Kasumi-1 (cell line): ENCODE data around the gene ABCC9.

ENCODE experiments used
- DNase-seq, 2 experiments: peaks; one replicate each; lab custom pipeline; 2025; lab: John Stamatoyannopoulos, UW

The ABCC9 gene

DNA sequence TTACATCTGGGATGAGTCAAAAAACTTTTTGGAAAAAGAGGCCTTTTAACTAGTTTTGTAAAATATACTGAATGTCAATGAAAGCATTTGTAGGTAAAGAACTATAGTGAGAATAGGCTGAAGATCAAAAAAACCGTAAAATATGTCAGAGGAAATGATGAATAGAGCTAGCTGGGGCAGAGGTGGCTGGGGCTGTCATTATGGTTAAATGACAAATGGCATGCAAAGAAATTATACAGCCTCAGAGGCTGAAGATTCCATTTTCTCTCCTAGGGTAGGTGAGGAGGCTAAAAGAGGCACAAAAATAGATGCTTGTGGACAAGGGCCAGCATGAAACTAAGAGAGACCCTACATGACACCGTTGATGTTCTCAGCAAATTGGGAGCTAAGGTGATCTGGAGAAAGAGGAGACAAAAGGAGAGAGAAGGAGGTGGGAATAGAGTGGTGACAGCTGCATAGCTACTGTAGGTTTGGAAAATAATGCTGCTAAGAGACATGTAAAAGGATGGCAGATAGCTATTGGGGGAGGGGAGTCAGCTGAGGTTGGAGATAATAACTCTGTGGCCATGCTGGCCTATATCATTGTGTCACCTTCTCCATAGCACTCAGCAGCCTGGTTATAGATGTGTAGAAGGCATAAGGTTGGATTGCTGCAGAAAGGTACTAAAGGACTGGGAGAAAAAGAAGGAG, 63.8 kb downstream of the ABCC9 start:
- no peak for DNase-seq

DNA sequence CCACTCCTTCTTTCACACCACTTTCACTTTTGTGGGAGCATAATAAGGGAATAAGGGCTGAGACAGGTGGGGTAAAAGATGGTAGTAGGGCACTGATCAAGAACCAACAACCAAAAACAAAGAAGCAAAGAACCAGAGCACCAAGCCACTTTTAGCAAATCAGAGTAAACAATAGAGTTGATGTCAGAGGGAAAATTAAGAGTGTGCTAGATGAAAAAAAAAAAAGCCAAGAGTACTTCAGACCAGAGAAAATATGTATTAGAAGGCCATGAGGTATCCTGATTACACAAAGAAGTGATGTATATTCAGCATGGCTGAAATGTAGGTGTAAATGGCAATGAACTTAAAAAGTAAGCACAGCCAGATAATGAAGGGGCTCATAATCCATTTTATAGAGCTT, 75.4 kb downstream of the ABCC9 start:
- DNase-seq, result no peak

DNA sequence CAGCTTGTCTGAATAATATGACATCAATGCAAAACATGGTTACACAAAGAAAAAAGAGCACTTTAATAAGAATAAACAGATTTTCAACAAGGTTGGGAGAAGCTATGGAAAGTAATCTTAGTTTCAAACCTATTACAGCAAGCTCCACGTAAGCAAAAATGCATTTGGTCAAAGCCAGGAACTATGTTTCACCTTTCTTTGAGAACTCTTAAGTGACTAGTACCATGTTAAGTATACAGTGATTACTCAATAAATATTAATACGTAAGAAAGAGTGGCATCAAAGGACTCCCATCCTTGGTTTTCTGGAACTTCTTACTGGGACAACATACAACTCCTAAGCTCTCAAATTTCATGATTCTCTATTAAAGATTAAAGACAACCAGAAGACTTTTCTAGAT, 80.7 kb downstream of the ABCC9 start:
- no peak for DNase-seq

GRCh38 chr12:21860128-21860527, 81.1 kb downstream of the ABCC9 start:
- DNase-seq, result no peak

- DNase-seq, result no peak
Measured at GRCh38 chr12:21852251-21852650, 89.0 kb downstream of the ABCC9 start.

- no peak for DNase-seq
Measured at GRCh38 chr12:21851151-21851550, 90.1 kb downstream of the ABCC9 start.

DNA sequence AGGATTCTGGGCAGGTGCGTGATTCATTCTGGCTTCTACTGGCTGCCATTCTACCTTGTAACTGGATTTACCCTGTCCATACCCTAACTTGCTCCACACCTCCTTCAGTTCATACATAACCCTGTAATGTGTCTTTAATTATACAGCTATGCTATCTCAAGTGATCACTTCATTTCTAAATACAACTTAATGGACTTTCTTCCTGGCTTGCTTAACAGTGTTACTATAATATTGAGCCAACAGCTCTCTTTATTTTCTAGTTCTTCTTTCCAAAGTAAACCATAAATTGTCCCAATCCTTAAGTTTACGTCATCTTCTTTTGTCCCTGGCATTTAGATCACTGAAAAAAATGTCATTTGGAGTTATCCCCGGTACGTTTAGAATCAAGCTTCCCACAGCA, 90.8 kb downstream of the ABCC9 start:
- DNase-seq, result no peak

DNA sequence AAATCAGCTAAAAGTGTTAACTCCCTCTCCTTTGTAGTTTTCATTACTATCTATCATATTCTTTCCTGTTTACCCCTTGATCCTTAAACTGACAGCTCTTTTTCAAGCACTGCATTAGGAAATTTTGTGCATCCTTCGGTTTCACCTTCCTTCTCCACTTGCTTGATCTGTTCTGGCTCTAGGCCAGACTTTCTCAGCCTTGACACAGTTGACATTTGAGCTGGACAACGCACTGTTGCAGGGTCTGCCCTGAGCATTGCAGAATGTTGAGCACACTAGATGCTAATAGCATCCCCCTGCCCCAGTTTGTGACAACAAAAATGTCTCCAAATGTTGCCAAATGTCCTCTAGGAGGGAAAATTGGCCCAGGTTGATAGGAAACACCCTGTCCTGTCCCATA, 91.3 kb downstream of the ABCC9 start:
- DNase-seq, result no peak

- no peak for DNase-seq
Measured at GRCh38 chr12:21848192-21848591, 93.0 kb downstream of the ABCC9 start.

GRCh38 chr12:21843795-21844194, 97.4 kb downstream of the ABCC9 start:
- no peak for DNase-seq

DNA sequence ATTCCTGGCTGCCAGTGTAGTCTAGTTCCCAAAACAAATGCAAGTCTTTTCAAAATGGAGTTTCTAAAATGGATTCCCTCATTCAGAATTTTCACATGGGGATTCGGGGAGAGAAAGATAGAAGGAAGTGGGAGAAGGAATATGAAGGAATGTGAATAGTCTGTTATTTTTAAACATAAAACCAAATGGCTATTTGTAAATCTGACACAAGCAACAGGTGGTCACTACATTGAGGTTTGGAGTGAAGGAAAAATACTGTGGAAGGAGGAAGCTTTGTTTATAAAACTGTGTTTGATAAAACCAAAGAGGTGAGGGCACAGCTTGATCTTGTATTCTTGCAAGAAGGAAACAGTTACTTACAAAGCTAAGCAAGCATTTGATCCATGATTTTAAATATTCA, 101.5 kb downstream of the ABCC9 start:
- DNase-seq, result no peak

DNA sequence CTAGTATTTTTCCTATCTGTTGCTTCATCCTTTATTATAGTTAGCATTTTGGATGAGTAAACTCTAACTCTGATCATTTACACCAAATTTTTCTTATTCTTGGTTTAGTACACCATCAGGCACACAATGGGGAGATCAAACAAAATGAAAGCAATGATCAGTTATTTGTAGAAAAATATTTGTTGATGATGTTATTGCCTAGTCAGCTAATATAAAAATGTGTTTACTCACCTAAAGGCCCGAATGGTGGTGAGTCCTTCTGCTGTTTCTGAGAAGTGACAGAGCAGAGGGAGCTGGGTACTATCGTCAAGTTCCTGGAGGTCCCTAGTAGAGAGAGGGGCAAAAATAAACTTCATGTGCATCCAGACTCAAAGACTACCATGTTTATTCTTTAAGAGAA, 103.4 kb downstream of the ABCC9 start:
- DNase-seq, result no peak

GRCh38 chr12:21831791-21832344, 109.4 kb downstream of the ABCC9 start:
- DNase-seq, result no peak

- no peak for DNase-seq
Measured at GRCh38 chr12:21828779-21829178, 112.4 kb downstream of the ABCC9 start.

- no peak for DNase-seq
Measured at GRCh38 chr12:21828136-21828775, 113.0 kb downstream of the ABCC9 start.

GRCh38 chr12:21827083-21827482, 114.1 kb downstream of the ABCC9 start:
- DNase-seq, result no peak

DNA sequence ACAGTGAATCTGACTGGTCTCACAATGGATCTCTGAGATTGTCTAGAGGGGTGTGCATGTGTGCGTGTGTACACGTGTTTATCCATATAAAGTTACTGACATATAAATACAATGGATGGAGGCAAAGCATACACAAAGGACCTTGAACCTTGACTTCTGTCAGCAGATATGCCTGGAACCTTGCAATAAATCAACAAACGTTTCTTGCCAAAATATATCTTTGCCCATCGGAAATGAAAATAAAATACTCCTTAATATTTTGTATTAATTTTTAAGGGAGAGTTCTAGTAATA, 114.7 kb downstream of the ABCC9 start:
- DNase-seq, result no peak

DNA sequence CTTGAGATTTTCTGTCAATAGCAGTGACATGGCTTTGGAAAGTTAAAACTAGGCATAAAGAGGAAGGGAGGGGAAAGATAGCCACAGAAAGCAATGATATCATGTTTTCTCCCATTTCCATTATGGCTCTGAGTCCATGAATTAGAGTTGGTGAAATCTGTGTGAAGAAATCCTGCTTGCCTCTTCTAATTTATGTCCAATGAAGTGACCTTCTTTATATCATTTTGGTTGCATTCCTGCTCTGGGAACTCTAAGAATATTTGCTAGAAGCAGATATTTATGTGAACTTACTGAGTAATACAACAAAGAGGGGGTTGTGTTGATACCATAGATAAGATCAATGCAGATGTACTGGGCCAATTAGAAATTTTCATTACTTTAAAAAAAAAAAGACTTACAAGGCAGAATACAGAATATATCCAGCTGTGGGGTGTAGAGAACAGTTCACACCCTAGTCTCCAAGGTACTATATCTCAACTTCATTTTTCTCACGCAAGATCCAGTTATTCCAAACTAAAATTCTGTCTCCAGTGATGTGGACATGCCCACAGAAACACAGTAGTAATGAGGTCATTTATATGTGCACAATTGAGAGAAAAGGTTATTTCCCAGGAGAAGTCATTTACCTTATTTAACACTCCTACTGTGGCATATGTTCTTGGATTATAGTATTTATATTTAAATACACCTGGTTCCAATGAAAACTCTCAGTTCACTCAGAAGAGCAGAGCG, 115.2 kb downstream of the ABCC9 start:
- DNase-seq, result no peak

GRCh38 chr12:21823581-21823980, 117.6 kb downstream of the ABCC9 start:
- no peak for DNase-seq

GRCh38 chr12:21819678-21820077, 121.5 kb downstream of the ABCC9 start:
- DNase-seq, result no peak

- no peak for DNase-seq
Measured at GRCh38 chr12:21819236-21819635, 122.0 kb downstream of the ABCC9 start.

DNA sequence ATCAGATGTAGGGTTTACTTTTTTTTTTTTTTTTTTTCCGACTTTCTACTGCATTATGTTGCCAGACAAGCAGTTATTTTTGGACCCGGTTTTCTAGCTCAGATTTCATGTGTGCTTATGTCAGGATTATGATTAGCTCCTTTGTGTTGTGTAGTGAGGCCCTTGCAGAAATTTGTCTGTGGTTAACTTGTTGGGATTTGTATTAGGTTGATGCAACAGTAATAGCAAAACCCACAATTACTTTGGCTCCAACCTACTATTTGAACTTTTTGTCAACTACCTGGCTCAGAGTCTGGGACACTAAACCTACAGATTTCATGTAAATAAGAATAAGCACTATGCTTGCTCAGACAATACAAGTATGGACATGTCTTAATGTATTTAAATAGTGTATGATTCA, 122.6 kb downstream of the ABCC9 start:
- DNase-seq, result no peak
